Fibroblast of skin of scalp (primary cell): ENCODE measurements around the gene MLLT3.

ENCODE experiments used
- DNase-seq: peaks from one replicate; pipeline ENCODE4 v3.0.0-alpha.2; 2013

MLLT3 gene

DNA sequence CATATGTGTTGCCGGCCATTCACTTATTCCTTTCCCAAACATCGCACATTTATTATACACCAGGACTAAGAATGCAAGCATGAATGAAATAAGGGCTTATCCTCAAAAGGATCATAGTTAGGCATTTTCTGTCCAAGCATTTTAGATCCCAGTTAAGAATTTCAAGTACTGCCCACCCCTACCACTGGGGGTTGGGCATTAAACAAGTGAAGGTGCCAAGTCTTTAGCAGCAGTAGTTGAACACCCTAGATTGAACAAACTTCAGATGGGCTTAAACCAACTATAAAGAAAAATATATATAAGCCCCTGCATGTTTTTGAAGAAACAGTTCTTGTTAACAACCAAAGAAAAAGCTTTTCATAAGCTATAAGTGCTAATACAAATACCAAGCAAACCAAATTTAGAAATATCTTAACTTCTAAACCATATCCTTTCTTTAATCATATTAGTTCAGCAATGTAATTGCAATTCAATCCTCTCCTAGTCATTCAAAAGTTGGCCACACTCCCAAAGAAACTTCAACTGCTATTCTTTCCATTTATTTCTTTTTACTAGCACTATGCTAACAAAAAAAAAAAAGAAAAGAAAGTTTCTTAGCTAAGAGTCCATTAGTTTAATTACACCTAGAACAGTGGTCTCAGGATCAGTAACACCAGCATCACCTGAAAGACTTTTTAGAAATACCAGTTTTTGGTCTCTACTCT lies 149.8 kb downstream of the MLLT3 start:
- DNase-seq: no peak

DNA sequence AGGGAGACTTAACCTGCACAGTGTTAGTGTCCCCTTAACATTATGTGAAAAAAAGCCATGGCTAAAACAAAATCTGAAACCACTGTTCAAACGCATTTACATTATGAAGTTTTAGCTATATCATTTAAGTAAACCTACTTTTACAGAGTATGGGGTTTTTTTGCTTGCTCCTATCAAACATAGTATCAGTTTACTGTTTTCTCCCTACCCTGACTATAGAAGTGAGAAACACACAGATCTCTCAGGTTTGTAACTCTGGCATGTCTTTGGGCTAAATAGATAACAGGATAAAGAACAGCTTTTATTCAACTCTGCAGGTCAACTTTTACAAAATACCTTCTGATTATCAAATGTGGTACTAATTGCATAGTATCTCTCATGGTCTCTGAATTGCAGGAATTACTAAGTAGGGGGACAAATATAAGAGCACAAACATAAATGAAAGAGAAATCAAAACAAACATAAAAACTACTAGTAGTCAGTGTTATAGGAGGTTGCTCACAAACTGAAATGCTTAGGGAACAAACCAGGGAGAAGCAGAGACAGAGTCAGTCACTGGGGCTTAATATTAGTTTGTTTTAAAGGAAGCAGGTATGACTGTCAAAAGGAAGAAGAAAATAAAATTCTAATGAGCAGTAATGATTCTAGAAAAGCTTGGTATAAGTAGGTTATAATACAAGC lies 155.8 kb downstream of the MLLT3 start:
- no peak for DNase-seq

DNA sequence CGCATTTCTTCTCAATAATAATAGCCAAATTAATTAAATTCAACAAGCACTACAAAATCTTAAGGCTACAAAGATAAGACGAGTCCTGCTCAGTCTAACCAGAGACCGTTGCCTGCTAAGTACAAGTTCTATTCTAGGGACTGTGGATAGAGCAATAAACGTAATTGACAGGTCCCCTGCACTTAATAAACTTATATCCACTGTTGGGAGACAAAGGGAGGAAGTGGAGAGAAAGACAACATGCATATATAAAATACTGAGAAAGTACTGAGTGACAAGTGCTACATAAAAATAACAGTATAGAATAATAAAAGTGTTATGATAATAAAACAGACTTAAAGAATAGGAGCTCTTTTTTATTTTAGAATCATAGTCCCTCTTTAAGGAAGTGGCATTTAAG lies 158.1 kb downstream of the MLLT3 start:
- no peak for DNase-seq

DNA sequence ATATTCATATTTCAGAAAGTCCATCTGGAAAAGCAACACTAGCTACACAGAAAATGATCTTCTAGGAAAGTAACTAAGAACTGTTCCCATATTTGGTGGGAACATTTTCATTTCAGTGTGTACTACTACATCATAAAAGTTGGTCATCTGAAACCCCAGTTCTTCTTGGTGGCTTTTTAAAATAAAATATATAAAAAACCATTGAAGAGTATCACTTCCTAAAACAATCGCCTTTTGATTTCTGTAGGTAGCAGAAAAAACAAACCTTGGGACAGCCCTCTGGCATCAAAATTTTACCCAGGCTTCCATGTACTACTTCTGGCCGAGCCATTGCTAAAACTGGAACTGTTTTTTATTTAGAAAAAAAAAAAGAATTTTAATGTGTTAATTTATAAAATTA lies 158.5 kb downstream of the MLLT3 start:
- DNase-seq: no peak

DNA sequence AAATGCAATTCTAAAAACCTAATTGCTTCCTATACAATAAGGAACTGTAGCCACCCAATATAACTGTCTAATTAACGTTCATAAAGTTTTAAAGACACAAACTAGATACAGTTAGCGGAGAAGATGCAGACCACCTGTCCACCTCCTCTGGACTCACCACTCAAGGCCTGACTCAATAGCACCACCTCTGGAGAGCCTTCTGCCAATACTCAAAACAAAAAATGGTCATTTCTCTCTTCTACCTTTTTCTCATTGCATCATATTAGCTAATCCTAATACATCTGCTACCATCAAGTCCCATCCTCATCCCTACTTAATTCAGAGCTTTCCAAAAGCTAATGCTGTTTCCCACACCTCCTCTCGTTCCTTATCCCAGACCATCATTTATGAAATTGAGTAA lies 159.9 kb downstream of the MLLT3 start:
- DNase-seq: no peak

DNA sequence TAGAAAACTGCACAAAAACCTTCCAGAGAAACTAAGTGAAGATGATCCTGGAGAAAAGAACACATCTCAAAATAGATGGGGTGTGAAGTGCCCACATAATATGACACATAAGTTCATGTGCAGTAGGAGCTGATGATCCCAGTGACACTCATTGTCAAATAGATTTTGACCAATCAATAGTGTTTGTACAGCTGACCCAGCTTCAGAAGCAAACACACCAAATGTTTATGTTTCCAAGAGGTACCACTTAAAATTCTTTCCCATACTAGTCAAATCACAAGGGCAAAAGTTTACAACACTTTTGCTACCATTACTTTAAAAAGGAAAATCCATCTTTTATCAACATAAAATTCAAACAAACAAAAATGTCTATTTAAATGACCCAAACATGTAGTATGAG lies 175.0 kb downstream of the MLLT3 start:
- peak; percentile 1 for DNase-seq

DNA sequence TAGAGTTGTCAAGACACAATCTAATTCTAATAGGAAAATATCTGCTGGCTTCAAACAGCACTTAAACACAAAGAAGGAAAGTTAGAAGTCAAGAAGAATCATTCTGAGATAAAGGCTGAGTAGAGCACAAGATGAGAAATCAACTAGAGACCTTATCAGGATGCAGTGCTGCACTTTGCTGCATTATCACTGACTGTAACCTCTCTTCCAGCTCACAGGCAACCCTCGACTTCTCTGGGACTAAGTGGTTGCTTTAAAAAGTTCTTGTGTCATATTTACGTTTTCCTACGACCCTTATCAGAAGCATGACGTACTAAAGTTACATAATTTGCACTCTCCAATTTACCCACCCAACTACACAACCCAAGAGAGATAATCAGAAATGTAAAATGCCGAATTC lies 176.1 kb downstream of the MLLT3 start:
- DNase-seq: no peak

DNA sequence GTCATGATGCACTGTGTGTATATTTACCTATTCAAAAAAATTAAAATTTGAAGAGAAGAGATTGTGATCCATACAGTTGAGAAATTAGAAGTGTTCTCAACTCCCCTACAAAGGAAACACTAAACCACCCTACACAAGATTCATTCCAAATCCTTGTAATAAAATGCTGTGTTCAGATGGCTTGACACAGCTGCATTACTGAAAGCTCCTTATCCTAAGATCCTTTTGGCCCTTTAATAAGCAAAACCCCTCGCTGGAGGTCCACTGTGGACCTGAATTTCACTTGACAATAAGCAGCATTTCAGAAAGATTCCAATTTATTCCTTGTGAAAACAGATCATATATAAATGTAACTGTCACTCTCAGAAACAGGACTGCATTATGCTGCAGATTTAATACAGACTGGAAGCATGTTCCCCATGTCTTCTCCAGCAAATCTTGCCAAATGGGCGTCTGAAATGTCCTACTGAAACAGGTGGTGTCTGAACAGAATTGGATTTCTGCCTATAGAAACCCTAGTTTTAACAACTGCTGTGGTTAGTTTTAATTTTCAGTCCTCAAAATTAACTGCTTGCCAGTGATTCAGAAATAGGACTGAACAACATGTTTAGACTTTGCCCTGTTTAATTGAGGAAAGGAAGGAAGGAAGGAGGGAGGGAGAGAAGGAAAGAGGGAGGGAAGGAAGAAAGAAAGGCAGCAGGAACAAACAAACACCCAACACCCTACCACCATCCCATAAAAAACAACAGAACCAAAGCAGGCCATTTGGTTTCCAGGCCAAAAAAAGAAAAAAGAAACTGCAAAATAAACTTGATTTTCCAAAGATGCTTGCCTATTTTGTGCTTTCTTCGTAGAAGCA lies 179.6 kb downstream of the MLLT3 start:
- DNase-seq: no peak

DNA sequence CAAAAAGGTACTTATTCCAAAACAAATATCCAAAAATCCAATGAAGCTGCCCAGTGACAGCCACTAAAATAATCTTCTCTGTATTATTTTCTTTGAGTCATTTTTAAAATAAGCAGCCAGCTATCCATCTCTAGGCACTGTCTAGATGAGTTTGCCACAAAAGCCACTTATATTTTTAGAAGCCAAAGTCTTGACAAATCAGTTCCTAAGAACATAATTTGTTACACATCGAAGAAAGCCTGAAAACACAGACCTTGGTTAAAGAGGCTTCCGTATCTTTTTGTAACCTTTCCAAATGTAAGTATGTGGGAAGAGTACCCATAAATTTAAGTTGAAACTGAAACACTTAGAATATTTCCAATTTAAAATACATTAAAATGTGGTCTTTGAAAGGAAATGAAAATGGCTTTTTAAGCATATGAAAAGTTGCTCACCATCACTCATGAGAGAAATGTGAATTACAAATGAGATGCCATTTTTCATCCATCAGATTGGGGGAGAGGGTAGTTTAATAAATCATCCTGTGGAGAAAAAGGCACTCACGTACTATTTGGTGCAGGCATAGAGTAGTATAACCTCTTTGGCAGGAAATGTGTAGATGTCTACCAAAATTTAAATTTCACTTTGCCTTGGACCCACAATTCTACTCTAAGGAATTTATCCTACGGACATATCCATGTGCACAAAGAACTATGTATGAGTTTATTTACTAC lies 180.4 kb downstream of the MLLT3 start:
- DNase-seq: peak; percentile 33

DNA sequence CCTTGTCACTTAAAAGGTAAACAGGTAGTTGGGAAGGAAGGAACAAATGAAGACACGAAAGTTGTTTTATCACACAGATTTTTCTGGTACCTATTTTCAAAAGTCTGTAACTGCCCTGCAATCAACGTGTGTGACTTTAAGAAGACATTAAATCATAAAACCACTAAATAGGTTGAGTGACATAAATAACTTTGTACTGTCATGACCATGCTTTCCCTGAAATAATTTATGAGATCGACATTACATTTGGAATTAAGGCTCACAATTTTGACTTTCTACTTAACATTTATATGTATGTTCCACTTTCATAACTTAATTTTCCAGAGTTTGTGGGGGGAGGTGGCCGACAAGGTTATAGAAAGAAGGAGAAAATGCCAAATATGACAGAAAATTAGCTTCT lies 181.1 kb downstream of the MLLT3 start:
- DNase-seq: no peak

DNA sequence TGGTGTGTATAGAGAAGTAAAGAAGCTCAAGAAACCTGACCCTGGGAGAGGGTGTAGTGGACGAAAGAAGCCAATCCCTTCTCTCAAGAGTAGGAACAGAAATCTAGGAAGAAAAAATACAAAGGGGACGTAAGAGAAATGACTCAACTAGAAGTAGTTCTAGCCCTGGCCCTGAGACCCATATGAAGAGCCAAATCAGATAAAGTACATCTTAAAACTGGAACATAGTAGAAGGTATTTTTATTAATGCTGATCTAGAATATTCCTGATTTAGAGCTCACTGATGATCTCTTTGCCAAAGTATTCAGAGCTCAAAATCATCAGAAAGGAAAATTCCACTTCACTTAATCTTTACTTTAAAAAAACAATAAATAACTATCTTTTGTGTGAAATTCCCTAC lies 184.8 kb downstream of the MLLT3 start:
- DNase-seq: peak; percentile 33

DNA sequence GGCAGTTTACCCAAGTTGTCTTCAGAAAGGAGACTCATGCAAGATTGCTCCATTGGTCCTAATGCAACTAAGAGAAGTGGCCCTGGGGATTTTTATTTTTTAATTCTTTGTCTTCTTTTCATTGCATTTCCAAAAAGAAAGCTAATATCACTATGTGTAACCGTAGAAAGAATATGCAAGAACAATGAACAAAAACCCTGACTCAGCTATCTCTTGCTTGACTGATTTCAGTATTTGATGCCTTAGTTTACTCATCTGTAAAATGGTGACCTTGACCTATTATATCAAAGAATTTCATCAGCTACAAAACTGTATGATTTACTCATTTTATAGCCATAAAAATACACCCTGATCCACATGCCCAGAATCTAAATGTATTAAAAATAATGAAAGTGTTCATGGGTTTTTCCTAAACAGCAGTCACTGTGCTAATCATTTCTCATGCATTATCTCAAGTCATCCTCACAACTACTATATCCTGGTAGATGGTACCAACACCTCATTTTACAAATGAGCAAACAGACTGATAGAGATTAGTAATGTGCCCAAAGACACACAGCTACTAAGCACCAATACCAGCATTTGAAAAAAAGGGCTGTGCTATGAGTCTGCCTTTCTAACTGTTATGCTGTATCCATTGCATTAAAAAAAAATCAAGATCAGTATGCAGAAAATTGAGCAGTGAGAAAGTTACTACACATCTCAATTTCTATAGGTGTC lies 185.7 kb downstream of the MLLT3 start:
- no peak for DNase-seq

DNA sequence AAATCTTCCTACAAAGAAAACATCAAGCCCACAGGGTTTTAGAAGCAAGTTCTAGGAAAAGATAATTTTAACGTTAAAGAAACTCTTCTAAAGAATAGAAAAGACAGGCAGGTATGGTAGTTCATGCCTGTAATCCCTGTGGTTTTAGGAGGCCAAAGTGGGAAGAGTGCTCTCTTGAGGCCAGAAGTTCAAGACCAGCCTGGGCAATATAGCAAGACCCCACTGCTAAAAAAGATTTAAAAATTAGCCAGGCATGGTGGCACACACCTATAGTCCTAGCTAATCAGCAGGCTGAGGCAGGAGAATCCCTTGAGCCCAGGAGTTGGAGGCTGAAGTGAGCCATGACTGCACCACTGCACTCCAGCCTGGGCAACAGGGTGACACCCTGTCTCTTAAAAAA lies 193.3 kb downstream of the MLLT3 start:
- DNase-seq: no peak

DNA sequence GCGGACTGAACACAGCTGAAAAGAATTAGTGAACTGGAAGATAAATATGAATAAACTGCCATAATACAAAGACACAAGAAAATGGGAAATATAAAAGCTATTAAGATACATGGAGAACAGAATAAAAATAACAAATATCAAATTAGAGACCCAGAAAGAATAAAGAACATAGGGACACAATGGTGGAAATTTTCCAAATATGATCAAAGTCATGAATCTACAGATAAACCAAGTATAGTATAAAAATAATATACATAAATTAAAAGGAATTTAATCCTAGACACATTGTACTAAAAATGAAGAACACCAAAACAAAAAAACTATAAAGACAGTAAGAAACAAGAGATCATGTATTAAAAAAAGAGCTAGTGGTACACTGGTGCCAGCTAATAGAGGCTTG lies 194.9 kb downstream of the MLLT3 start:
- DNase-seq: no peak

DNA sequence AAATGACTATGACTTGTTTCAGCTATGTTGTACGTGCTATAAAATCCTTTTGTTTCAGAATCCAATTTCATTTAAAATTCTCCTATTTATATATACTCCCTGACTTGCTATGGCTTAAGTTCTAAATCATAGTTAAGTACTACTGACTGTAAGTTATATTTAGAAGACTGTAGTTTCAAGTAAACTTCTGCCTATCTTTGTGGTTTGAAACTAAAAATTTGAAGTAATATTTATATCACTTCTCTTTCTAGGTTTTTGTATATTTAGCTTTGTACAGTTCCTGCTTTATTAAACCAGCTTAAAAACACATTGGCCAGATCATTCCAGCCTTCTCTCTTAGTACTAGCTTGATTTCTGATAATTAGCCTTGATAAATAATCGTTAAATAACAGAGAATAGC lies 196.3 kb downstream of the MLLT3 start:
- no peak for DNase-seq

DNA sequence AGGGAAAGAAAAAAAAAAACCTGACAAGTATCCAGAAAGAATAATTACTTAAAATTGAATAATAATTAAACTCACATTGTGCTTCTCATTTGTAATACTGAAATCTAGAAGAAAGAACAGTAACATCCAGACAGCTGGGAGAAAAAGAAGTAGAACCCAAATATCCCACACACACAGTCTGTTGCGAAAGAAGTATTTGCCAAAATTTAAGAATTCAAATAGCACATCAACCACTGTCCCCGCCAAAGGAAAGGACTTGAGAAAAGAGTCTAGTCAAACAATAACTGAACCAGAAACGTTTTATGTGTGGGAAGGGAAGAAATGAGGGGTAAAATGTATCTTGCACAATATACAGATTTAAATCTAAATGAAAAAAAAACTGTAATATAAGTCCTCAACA lies 202.8 kb downstream of the MLLT3 start:
- DNase-seq: no peak

DNA sequence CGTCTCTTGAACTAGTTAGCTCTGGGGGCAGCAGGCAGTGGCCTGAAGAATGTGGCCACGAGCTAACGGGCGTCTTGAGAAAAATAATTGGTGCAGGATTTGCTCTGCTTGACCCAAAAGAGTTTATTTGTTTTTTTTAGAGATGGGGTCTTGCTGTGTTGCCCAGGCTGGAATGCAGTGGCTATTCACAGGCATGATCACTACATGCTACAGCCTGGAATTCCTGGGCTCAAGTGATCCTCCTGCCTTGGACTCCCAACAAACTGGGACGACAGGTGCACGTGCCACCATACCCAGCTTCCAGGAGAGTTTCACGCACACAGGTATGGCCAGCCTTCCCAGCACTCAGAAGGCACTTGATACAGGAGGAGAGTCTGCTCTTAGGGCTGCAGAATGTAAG lies 203.8 kb downstream of the MLLT3 start:
- no peak for DNase-seq

DNA sequence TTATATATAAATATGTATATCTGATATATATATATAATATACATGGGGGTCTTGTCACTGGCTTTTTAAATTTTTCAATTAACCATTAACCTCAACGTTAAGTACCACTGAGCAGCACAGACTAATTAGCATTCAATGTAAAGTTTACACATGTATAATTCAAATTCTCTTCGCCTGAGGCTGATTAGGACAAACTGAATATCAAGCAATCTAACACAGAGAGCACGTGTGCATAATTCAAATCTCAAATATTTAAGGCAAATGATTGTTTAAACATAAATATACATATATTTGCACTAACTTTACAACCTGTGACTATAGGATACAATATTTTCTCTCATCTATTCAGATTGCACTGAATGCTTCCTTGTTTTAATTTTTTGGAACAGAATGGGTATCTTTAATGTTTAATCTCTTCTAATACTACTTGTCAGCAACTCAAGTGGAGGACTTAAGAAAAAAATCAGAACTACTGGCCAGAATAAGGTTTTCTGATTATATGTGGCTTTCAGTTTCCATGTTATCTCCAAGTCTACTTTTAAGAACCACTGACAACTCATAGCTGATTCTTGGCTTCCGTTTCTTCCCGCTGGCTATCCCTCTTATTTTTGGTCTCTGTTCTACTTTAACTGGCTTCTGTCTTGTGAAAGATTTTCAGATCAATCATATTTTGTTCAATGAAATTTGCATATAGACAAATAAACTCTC lies 204.8 kb downstream of the MLLT3 start:
- no peak for DNase-seq

DNA sequence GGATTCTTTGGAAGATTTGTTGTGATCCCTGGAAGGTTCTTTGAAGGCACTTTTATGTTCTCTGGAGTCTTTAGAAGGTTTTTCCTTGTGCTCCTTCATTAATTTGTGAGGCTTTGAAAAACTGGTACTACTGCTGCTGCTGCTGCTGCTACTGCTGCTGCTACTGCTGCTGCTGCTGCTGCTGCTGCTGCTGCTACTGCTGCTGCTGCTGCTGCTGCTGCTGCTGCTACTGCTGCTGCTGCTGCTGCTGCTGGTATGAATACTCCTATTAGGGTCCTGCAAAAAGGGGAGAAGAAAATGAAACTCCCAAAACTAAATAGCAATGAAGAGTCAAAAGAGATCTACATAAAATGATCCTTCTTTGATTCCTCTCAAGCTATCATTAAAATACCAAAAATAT lies 208.1 kb downstream of the MLLT3 start:
- no peak for DNase-seq

DNA sequence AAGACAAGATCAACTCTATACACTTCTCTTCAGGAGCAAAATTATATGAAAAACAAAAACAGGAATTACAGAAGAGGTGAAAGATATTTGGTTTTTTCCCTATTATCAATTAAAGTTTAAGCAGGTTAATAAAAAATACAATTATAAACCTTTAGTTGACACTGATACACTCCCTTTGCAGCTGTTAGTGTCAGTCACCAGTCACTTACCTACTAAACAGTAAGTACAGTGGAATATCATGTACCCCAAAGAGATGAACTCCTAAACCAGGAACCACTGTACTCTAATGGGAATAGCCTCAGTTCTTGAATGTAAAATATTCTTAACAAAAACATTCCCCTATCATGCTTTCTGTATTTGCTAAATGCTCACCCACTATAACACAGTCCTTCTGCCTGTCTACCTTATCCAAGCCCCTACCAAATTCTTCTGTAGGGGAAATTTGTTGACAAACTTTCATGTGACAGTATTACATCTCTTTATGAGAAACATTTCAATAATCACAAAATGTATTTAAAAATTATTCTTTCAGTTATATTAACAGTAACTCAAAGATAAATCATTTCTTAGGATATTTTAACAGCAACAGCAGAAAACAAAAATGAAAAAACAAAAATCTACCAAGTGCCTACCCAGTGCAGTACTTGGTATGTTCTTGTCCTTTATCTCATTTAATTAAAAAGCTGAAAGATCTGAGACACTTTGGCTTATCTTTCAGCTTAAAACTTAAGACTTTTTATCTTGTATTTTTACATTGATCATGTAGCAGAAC lies 212.8 kb downstream of the MLLT3 start:
- DNase-seq: no peak

DNA sequence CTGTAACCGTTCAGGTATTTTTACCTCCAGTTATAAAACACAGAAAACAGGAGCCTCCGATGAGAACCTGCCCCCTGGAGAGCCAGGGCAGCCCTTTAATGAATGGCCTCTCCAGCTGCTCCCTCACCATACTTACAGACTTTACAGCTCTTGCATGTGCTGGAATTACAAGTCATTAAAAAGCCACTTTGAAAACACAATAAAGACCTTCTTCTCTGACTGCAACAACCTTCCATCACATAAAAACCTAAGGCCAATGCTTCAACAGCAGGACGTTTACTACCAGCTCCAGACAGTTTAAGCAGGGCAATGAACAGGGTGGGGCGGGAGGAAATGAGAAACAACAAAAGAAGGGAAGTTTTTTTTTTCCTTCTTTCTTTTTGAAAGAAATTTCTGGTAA lies 213.8 kb downstream of the MLLT3 start:
- no peak for DNase-seq
